Activated CD8-positive, alpha-beta memory T cell treated with anti-CD3 and anti-CD28 coated beads for 36 hours (primary cell): Measurements from ENCODE around the gene PRKAR1B. TPM values are rescaled to one million over a fixed set of nuclear protein-coding genes. Genes with fewer than 3 reads are reported as not detected.
"Not testable (repeated sequence)": the region's sequence is repeated elsewhere in the genome, so short reads cannot be mapped to it uniquely, and the experiment has no call there.

Experiments
- CTCF ChIA-PET: fragments of 350-600 bp; sonication (Branson Sonifier 250); formaldehyde crosslinking; loops from one replicate; lab custom pipeline; 2021; ENCODE audit warnings: antibody characterized with exemption; lab: Charles Lee
- POLR2A ChIA-PET: fragments of 350-600 bp; sonication (Branson Sonifier 250); formaldehyde crosslinking; loops from one replicate; lab custom pipeline; 2021; ENCODE audit warnings: antibody characterized with exemption; lab: Charles Lee
- total RNA-seq, 2 experiments: library from RNA; stranded (reverse); gene quantifications; one replicate each; pipeline ENCODE4 v1.2.3, GENCODE V29; 2021

PRKAR1B gene
- total RNA-seq, 2 experiments from 2014 or later: 33.5 to 34.5 TPM

- POLR2A ChIA-PET: interaction anchor here (0.6 to 4.8 kb wide), 4 partner anchors 15 to 305 kb away, joined by 3 to 41 read pairs (median 8); no protein-coding TSS in a partner anchor
- CTCF ChIA-PET: interaction anchor here (0.8 to 2.6 kb wide), 3 partner anchors 18 to 267 kb away, joined by 3 to 11 read pairs (median 9); no protein-coding TSS in a partner anchor
Measured at GRCh38 chr7:620056-620455, 107.0 kb downstream of the PRKAR1B start.

DNA sequence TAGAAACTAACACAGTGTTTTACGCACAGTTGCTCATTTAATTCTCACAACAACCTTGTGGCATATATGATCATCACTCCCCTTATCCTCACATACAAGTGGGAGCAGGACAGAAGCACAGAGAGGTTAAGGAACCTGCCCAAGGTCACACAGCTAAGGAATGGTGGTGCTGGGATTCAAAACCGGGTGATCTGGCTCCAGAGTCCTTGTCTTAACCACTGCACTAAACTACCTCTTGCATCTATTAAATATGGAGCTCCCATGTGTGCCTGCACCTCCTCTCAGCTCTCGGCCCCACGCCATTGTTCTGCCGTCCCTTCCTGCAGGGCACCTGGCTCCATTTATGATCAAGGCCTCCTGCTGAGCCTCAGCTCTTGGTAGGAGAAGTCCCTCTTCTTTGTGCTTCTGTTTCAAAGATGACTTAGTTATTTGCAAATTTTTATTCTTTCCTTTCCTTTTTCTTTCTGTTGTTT, 107.7 kb downstream of the PRKAR1B start:
- CTCF ChIA-PET: interaction anchor here (2.6 kb wide), 2 partner anchors 17 to 35 kb away, joined by 9 to 11 read pairs; no protein-coding TSS in a partner anchor
- POLR2A ChIA-PET: interaction anchor here (0.6 to 4.8 kb wide), 5 partner anchors 10 to 305 kb away, joined by 3 to 41 read pairs (median 4); no protein-coding TSS in a partner anchor

GRCh38 chr7:618539-619367, 108.3 kb downstream of the PRKAR1B start:
- ChIA-PET POLR2A (interaction anchor here (0.5 to 4.8 kb wide), 5 partner anchors 8 to 17 kb away, joined by 3 to 41 read pairs (median 12); no protein-coding TSS in a partner anchor), CTCF (interaction anchor here (1.0 to 2.6 kb wide), 3 partner anchors 10 to 35 kb away, joined by 3 to 11 read pairs (median 9); no protein-coding TSS in a partner anchor)

DNA sequence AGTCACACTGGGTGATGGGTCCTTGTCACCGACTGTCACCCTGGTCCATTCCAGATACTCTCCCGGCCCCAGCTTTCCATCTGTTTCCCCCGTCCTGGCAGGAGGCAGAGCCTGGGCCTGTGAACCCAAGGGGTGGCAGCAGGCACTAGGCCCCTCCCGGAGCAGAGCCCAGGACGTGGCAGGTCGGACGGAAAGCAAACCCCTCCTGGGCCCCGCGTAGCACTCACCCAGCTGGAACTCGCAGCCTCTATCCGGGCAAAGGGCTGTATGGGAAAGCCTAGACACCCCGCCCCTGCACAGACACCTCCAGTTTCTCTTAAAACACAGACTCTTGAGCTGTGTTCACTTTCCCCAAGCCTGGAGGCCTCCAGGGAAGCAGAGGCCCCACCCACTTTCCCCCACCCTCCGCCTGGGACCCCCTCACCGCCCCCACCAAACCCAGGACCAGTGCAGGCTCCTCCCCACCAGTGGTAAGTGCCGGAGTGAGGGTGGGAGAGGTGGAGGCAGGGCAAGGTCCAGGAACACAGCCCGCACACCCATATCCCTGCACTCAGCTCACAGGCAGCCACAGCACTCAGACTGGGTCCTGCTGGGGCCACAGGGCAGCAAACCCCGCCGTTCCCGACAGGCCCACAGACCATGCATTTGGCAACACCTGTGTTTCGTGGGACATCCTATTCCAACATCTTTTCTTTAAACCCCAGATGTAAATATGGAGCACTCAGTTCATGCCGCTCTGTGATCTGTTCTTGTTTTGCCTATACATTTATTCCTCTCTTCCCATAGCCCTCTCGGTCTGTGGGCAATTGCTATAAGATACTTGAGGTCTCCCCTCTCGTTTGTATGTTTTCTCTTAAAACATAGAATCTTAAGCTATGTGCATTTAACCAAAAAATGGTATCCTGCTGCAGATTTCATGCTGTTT, 109.2 kb downstream of the PRKAR1B start:
- ChIA-PET CTCF (interaction anchor here (0.9 to 2.6 kb wide), 5 partner anchors 9 to 34 kb away, joined by 3 to 11 read pairs (median 4); no protein-coding TSS in a partner anchor), POLR2A (interaction anchor here (0.6 to 4.8 kb wide), 6 partner anchors 8 to 109 kb away, joined by 3 to 41 read pairs (median 7); partner anchors contain the start of gene PRKAR1B)

GRCh38 chr7:613442-614140, 113.5 kb downstream of the PRKAR1B start:
- POLR2A ChIA-PET: interaction anchor here (2.1 kb wide), 1 partner anchor 9 kb away, joined by 9 read pairs; no protein-coding TSS in a partner anchor

DNA sequence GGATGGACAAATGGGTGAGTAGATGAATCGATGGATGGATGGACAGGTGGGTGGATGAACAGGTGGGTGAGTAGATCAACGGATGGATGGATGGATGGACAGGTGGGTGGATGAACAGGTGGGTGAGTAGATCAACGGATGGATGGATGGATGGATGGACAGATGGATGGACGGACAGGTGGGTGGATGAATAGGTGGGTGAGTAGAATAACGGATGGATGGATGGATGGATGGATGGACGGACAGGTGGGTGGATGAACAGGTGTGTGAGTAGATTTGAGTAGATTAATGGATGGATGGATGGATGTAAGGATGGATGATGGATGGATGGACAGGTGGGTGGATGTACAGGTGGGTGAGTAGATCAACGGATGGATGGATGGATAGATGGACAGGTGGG, 115.2 kb downstream of the PRKAR1B start:
- POLR2A ChIA-PET: not testable (repeated sequence)
- CTCF ChIA-PET: interaction anchor here (1.1 kb wide), 1 partner anchor 98 kb away, joined by 3 read pairs; no protein-coding TSS in a partner anchor

More at GRCh38 chr7:613442-614140, 113.5 kb downstream of the PRKAR1B start:
- CTCF ChIA-PET: no interaction called here

DNA sequence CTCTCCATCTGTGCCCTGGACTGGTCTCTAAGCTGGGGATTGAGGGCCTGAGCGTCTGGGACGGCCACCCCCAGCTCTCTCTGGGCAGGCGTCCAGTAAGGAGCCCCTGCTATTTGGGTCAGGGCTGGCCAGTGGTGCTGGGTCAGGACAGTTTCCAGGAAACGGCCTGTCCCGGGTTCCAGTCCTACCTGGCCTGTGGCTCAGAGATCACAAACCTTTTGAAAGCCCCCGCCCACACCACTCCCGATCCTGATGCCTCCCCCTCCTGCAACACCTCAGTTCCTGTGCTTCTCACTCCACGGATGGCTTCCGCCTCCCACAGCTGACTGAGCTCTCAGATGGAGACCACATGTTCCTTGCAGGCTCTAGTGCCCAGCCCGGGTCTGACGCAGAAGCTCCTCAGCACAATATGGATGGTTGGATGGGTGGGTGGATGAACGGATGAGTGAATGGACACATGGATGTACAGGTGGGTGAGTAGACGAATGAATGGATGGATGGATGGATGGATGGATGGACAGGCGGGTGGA, 115.7 kb downstream of the PRKAR1B start:
- POLR2A ChIA-PET: no interaction called here
- CTCF ChIA-PET: interaction anchor here (1.1 kb wide), 1 partner anchor 97 kb away, joined by 3 read pairs; no protein-coding TSS in a partner anchor

DNA sequence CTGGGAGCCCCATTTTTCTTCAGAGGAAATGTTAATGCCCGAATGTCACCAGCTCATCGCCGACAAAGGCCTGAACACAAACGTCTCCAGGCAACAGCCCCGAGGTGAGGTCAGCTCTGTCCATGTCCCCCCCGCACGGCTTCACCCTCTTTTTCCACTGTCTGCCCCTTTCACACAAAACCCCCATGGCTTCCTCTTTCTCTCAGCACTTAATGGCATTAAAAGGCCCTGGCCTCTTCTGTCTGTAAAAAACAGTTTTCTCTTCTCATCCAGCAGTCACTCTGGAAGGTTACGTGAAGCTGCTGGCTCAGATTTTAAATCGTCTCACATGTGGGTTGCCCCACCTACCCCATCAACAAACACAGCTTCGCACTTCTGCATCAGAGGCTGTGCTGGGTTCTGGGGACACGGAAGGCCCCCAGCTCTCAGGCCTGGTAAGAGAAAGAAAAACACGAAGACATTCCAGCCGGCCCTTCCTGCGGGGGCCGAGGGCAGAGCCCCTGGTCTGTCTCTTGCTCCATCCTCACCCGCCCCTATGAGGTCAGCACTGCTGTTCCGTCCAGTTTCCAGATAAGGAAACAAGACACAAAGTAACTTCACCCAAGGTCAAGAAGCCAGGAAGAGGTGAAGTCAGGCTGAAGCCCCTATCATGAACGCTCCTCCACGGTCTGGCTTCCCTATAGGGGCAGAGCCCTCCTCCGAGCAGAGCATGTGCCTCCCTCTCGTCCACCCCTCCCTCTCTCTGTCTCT, 116.4 kb downstream of the PRKAR1B start:
- POLR2A ChIA-PET: no interaction called here

GRCh38 chr7:610141-610530, 116.9 kb downstream of the PRKAR1B start:
- POLR2A ChIA-PET: interaction anchor here (1.4 kb wide), 1 partner anchor 8 kb away, joined by 4 read pairs; no protein-coding TSS in a partner anchor

More for the DNA sequence above, 116.4 kb downstream of the PRKAR1B start:
- CTCF ChIA-PET: interaction anchor here (1.1 kb wide), 1 partner anchor 97 kb away, joined by 3 read pairs; no protein-coding TSS in a partner anchor

GRCh38 chr7:609365-609764, 117.7 kb downstream of the PRKAR1B start:
- POLR2A ChIA-PET: interaction anchor here (1.4 kb wide), 1 partner anchor 9 kb away, joined by 4 read pairs; no protein-coding TSS in a partner anchor
- CTCF ChIA-PET: interaction anchor here (1.2 kb wide), 1 partner anchor 9 kb away, joined by 3 read pairs; no protein-coding TSS in a partner anchor

More at GRCh38 chr7:610141-610530, 116.9 kb downstream of the PRKAR1B start:
- CTCF ChIA-PET: no interaction called here

- CTCF ChIA-PET: interaction anchor here (1.2 kb wide), 1 partner anchor 9 kb away, joined by 3 read pairs; no protein-coding TSS in a partner anchor
- POLR2A ChIA-PET: interaction anchor here (1.4 kb wide), 1 partner anchor 9 kb away, joined by 4 read pairs; no protein-coding TSS in a partner anchor
Measured at GRCh38 chr7:608954-609353, 118.1 kb downstream of the PRKAR1B start.

- POLR2A ChIA-PET: no interaction called here
Measured at GRCh38 chr7:608361-608760, 118.7 kb downstream of the PRKAR1B start.

GRCh38 chr7:607938-608337, 119.1 kb downstream of the PRKAR1B start:
- ChIA-PET CTCF (no interaction called here), POLR2A (no interaction called here)

More at GRCh38 chr7:608361-608760, 118.7 kb downstream of the PRKAR1B start:
- CTCF ChIA-PET: interaction anchor here (1.2 kb wide), 1 partner anchor 10 kb away, joined by 3 read pairs; no protein-coding TSS in a partner anchor

GRCh38 chr7:605661-606450, 121.2 kb downstream of the PRKAR1B start:
- ChIA-PET POLR2A (interaction anchor here (1.9 to 2.1 kb wide), 2 partner anchors 12 to 14 kb away, joined by 12 to 17 read pairs; no protein-coding TSS in a partner anchor), CTCF (interaction anchor here (0.8 to 2.3 kb wide), 4 partner anchors 10 to 33 kb away, joined by 3 to 7 read pairs (median 4); no protein-coding TSS in a partner anchor)

GRCh38 chr7:604884-605531, 122.1 kb downstream of the PRKAR1B start:
- CTCF ChIA-PET: interaction anchor here (1.0 to 2.3 kb wide), 5 partner anchors 9 to 91 kb away, joined by 3 to 7 read pairs (median 4); no protein-coding TSS in a partner anchor
- POLR2A ChIA-PET: interaction anchor here (0.6 to 2.9 kb wide), 7 partner anchors 9 to 370 kb away, joined by 3 to 17 read pairs (median 9); partner anchors contain the start of genes COX19, DNAAF5 and PRKAR1B
